ENCODE data around the gene KDM3B.
"Not testable (repeated sequence)": the region's sequence is repeated elsewhere in the genome, so short reads cannot be mapped to it uniquely, and the experiment has no call there.

Gene KDM3B

DNA sequence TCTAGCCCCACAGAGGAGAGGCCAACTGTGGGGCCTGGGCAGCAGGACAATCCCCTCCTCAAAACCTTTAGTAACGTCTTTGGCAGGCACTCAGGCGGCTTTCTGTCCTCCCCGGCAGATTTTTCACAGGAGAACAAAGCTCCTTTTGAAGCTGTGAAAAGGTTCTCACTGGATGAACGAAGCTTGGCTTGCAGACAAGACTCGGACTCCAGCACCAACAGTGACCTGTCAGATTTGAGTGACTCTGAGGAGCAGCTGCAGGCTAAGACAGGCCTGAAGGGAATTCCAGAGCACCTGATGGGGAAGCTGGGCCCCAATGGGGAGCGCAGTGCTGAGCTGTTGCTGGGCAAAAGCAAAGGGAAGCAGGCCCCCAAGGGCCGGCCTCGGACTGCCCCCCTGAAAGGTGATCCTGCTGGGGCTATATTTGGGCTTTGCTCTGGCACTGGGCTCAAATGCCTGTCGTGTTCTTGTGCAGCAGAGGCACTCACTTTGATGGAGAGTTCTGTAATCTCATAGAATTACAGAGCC, 39.4 kb downstream of the KDM3B start:
- peak; percentile 52 for DNase-seq

DNA sequence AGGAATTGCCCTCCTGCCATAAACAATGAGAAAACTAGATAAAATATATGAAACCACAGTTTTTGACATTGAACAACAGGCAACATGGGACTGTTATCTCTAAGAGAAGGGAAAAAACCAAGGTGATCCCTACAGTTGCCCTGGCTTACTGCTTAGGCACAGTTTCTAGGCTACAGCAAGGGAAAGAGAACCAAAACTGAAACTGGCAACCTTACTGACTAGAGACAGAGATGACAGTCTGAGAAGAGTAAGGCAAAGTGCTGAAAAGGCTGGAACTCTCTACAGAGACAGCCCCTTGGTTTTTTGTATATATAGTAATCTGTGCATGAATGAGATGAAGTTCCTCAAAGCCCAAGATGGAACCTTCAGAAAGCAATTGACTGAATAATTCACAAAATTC, 50.2 kb downstream of the KDM3B start:
- DNase-seq, result no peak

DNA sequence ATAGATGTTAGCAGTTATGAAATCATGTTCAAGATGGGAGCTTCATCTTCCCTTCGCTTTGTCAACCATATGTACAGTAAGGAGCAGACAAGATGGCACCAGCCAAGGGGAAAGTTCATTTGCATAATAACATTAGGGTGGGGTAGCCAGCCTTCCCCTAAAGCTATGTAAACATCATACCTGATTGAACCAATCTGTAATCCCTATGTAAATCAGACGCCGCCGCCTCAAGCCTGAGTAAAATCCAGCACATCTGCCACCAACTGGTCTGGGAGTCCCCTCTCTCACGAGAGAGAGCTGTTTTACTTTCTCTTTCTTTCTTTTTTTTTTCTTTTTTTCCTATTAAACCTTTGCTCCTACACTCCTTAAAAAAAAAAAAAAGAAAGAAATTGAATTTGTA, 55.5 kb downstream of the KDM3B start:
- DNase-seq, result no peak

DNA sequence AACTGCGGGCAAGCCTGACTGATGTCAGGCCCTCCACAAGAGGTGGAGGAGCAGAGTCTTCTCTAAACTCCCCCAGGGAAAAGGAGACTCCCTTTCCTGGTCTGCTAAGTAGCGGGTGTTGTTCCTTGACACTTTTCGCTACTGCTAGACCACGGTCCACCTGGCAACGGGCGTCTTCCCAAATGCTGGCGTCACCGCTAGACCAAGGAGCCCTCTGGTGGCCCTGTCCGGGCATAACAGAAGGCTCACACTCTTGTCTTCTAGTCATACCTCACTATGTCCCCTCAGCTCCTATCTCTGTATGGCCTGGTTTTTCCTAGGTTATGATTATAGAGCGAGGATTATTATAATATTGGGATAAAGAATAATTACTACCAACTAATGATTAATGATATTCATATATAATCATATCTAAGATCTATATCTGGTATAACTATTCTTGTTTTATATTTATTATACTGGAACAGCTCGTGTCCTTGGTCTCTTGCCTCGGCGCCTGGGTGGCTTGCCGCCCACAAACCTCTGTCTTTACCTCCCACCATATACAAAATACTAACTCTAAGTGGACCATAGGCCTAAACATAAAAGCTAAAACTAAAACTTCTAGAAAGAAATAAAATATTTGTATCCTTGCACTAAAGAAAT, 58.6 kb downstream of the KDM3B start:
- DNase-seq, result not testable (repeated sequence)

DNA sequence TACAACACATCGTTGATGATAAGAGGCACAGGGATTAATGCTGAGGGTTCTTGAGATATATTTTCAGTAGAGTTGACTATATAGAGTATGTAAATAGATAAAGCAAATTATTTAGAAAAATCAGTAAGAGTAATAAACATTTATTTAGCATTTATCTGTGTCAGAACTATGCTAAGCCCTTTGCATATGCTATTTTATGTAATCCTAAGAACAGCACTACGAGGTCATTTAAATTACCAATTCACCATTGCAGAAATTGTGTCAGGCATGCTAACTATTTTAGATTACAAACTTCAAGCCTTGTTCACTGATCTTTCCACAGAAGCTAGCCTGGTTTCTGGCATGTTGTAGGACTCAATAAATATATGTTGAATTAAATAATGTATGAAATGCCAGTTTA, 66.0 kb downstream of the KDM3B start:
- DNase-seq, result no peak

DNA sequence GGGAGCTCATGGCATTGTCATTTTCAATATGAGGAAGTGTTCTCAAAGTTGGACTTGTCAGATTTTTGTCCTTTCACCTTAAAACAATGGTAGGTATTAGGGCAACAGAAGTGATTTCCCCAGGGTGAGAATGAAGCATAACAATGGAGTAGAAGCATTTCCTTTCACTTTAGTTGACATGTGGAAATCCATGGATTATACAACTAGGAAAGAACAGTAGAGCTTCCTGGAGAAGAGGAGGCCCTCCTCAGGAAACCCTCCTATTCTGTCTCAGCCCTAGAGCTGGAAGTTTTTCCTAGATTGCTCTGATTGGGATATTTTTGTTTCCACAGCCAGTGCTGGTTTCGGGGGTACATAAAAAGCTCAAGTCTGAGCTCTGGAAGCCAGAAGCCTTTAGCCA, 72.6 kb downstream of the KDM3B start:
- DNase-seq, result no peak

DNA sequence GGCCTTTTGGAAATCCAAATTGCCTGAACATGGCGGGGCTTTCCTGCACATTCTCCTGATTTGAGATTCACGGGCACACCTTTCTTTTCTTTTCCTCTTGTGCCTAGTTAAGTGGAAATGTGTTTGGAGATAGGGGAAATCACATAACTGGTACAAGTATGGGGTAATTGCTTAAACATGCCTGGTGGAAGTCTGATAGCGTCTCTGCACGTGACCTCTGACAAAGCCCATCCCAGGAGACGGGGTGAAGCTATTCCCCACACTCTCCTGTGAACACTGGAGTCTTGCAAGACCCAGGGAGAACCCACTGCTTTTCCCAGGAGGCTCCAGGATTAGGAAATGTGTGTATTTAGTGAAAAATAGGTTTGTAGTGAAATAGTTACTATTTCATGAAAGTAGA, 83.5 kb downstream of the KDM3B start:
- no peak for DNase-seq

DNA sequence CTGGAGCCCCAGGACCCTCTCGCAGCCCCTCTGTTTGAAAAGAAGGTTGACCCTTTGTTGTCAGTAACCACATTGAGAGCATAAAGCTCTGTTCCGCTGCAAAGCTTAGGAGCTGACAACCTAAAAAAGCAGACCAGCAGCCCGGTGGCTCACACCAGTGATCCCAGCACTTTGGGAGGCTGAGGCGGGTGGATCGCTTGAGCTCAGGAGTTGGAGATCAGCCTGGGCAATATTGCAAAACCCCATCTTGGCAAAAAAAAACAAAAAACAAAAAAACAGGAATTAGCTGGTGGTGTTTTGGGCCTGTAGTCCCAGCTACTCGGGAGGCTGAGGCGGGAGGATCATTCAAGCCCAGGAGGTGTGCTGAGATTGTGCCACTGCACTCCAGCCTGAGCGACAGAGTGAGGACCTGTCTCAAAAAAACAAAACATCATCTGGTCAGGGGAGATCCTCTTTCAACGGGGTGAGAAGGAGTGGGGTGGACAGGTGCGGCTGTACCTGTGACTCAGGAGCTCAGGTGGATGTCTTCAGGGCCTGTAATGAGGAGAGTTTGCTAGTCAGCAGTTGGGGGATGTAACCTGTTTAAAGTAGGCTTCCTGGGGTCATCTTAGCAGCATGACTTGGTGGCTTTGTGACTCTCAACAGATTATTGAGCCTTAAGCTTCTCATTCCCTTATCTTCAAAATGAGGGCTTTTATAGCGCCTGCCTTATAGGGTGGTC, 85.7 kb downstream of the KDM3B start:
- no peak for DNase-seq

DNA sequence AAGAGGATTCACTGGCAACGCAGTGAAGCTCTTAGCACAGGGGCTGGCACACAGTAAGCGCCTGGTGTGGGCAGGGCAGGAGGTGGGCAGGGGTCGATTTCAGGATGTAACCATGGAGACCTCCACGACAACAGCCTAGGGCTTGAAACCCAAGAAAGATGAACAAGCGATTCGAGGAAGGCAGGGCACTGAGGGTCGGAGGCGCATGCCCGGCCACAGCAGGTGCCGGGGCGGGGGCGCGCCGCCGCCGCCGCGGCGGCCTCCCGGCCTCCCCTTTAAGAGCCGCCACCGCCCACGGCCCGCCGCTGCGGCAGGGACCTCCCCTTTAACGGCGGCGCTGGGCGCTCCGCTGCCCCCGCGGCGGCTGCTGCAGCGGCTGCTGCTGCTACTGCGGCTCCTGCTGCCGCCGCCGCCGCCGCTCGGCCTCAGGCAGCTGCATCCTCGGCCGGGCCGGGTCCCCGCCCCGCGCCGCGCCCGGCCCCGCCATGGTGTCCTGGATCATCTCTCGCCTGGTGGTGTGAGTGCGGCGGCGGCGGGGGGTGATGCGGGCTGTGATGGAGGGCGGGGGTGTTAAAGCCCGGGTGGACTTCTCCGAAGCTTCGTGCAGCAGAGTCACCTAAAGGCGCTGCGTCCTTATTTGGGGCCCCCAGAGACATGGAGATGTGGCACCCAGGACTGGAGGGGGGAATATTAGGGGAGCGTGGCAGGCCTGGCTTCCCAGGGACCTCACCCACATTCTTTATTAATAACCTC, 86.4 kb downstream of the KDM3B start, which contains the start of gene REEP2:
TSS of gene REEP2 (plus strand) at position 334 of the 753 bp plus-strand sequence. CDS start at position 486, 152 bp downstream.
- peak; percentile 62 for DNase-seq

DNA sequence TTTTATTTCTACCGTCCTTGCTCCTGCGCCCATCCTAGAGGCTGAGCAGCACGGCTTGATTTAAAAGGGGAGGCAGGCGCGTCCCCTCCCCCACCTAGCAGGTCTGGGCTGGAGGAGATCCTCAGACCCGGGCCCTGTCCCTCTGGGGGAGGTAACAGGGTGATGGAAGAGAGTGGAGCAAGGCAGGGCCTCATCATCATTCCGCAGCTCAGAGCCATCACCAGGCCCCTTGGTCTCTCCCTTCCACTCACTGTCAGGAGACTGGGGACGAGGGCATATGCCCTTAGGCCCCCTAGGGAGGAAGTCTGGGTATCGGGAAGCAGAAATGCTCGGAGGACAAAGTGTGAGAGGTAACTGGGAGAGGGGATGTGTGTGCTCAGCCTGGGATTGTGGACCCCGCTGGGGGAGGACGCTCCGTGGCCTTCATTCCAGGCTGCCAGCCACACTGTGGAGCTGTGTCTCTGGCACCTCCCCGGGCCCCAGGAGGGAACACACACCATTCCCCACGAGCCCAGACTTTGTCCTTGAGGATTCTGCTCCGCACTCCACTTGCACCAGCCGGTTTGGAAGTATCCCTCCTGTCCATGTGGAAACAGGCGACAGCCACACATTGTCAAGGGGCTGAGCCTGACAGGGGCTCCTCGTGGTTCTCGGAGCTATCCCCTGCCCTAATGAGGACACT, 87.1 kb downstream of the KDM3B start:
- DNase-seq, result no peak

DNA sequence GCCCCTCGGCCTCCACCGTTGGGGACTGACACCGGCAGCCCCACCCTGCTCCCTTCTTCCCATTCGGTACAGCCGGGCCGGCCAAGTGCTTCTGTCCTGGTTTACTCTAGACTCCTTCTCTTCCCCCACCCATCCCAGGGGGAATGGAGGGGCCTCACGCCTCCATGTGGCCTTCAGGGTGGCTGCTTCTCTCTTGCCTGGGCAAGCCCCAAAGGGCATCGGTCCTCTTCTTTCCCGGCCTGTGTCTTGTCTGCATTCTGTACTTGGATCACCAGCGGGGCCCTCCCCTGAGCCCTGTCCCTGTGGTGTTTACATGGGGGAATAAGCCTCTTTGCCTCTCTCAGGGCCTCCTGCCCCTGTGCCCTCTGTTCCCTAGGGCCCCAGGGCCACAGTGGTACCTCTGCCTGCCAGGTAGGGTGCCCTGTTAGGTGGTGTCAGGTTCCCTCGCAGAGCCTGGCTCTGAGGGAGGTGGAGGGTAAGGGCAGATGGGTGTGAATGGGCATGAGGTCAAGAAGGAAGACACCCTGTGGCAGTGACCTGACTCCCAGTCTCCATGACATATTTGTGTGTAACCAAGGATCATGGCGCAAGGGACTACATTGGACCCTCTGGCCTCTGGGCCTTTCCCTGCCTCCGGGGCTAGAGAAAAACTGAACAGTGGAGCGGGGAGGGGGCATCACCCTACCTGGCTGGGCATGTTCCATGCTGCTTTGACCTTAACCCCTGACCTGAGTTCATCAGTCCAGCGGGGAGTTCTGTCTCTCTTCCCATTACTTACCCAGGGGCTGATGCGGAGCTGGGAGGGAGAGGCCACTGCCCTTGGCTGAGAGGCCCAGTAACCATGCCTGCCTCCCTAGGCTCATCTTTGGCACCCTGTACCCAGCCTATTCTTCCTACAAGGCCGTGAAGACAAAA, 87.9 kb downstream of the KDM3B start:
- DNase-seq, result no peak

DNA sequence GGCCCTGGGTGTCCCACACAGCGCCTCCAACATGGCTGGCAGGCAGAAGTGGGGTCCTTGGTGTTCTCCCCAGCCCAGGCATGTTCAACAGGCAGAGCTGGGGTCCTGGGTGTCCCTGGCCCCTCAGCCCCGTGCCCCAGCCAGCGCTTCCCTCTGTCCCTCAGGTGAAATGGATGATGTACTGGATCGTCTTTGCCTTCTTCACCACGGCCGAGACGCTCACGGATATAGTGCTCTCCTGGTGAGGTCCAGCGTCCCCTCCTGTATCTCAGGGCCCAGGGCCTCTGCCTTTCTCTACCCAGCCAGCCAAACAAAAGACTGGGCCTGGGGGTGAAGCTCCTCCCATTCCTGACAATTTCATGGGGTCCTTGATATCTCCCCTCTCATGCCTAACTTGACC, 88.7 kb downstream of the KDM3B start:
- no peak for DNase-seq

DNA sequence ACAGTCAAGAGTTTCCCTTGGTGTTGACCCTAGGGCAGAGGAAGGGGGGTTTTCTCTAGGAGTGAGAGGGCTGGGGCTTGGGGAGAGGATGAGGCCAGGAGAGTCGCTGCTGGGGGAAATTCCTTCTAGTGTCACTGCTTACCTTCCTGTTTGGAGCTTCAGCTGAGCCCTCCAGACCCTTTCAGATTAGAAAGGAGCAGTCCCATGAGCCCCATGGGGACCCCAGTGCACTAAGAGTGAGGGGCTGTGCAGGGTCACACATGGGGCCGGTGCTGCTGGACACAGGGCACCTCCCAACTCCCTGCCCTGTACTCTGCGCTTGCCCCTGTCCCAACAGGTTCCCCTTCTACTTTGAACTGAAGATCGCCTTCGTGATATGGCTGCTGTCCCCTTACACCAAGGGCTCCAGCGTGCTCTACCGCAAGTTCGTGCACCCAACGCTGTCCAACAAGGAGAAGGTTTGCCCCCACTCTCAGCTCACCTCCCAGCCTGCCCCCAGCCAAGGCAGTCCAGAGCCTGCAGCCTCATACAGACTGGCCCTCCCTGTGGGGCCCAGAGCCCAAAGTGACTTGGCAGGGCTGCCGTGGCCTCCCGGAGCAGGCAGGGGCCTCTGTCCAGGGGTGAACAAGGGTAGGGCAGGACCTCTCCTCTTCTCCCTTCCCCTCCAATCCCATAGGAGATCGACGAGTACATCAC, 91.7 kb downstream of the KDM3B start:
- no peak for DNase-seq

DNA sequence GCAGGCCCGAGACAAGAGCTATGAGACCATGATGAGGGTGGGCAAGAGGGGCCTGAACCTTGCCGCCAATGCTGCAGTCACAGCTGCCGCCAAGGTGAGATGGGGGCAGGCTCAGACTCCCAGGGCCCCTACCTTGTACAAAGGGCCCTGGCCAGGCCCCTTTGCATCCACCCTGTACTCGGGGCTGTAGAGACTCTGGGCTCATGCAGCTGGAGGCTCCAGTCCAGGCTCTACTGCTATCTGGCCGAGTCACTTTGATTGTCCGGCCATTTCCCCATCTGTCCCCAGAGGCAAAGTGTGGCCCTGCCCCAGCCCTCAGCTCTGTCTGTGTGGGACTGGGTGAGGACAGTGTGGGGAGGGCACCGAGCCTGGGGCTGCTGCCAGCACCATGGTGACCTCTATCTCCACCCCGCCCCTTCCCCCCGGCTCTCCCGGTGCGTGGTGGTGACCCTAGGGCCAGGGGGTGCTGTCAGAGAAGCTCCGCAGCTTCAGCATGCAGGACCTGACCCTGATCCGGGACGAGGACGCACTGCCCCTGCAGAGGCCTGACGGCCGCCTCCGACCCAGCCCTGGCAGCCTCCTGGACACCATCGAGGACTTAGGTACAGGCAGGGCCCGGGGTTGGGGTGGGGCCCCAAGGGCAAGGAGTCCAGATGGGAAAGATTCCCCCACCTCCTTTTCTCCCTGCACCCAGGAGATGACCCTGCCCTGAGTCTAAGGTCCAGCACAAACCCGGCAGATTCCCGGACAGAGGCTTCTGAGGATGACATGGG, 92.5 kb downstream of the KDM3B start:
- DNase-seq, result no peak

DNA sequence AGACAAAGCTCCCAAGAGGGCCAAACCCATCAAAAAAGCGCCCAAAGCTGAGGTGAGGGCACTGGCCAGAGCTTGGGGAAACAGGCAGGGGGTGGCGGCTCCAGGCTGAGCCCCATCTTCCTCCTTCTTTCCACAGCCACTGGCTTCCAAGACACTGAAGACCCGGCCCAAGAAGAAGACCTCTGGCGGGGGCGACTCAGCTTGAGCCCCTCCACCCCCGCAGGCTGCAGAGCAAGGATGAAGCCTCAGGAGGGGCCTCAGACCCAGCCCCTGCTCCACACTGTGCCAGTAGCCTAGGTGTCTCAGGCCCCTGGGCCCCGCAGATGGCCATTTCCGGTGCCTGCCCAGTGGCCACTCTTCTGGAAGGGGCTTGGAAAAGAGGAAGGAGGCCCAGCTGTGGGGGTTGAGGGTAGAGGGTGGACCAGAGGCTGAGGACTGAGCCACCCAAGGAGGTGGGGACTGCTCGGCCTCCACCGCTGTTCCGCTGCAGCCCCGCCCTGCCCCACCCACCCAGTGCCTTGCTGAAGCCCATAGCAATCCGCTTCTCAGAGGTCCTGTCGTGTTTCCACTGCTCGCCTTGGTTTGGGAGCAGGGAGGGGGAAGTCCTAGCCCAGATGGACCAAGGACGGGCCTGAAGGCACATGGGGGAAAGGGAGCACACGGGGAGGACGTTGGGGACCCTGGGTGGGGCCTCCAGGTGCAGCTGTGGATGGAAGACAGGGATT, 93.2 kb downstream of the KDM3B start:
- DNase-seq, result no peak

DNA sequence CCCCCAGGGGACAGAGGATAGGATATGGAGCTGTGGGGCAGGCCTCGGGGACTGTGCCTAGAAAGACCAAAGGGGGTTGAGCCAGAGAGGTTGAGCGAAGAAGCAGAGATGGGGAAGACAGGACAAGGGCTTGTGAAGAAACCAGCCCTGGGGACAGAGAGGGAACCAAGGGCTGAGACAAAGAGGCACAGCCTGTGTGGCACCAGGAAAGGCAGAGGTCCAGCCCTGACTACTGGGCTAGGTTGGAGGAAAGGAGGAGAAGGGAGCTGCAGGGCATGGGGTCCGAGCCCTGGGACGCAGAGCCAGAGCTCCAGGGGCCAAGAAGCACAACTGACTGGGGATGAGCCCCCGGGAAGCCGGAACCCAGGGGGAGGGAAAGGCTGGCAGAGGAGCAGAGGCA, 95.6 kb downstream of the KDM3B start:
- no peak for DNase-seq

DNA sequence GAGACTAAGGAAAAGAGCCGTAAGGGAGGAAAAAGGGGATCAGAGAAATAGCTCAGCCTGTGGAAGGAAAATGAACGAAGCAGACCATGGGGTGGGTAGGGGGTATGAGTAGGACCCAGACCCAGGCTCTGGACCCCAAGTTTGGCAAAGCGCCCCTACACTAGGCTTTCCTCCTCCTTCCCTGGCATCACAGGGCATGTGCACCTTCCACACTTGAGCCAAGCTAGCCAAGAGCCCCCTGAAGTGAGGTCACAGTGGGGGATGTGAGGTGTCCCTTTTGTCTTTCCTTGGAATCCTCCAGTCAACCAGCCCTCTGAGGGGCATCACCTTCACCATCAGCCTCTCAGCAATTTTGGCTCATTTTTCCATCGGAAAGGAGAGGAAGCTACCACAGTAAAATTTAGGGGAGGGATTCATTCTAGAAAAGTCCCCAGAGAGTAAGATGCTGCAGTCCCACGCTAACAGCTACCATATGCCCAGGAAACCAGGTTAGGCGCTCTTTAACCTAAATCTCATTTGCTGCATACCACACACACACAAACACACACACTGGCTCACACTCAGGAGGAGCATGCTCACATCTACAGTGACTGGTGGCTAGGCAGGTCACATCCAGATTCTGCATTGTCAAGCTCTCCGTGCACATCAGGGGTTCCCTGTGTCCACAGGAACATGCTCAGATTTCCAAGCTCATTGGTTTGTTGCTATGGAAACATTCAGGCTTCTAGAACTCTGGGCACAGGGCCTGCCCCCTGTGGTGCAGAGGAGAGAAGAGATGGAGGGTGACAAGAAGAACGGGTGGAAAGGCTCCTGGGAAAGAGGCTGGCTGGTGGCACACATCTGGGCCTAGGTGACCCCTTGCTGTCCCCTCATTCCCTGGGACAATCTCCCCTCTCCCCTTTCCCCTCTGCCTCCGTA, 96.3 kb downstream of the KDM3B start:
- DNase-seq, result no peak

DNA sequence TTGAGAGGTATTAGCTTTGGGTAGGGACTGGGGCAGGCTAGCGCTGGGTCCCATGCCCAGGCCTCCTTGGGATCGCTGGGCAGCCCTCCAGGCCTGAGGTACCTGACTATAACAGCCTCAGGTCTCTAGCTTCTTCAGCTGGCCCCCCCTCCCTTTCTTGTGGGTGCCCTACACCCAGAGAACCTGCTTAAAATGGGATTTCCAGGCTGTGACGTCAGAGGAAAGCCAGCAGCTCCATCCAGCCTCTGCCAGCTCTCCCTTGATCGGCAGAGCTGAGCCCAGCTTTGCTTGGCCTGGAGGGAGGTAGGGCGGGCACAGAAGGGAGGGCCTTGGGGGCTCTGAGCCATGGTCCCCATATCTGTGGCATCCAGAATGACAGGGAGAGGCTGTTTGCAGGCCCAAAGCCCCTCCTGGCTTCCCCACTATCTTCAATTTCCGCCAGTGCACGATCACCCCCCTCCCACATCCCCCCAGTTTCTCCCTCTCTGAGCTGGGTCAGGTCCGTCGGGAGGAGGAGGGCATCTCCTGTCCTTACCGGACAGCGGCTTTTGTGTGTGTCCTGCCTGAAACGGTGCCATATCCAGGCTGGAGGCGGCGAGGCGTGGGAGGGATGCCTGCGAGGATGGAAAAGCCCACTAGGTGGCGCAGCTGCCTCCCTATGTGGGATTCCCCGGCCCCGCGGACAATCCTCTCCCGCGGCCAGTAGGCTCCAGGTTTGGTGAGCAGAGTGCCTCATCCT, 97.2 kb downstream of the KDM3B start:
- peak; percentile 92 for DNase-seq

All from right forelimb (tissue), 1 donor.